Measurements from ENCODE around the gene GGN.

DNA sequence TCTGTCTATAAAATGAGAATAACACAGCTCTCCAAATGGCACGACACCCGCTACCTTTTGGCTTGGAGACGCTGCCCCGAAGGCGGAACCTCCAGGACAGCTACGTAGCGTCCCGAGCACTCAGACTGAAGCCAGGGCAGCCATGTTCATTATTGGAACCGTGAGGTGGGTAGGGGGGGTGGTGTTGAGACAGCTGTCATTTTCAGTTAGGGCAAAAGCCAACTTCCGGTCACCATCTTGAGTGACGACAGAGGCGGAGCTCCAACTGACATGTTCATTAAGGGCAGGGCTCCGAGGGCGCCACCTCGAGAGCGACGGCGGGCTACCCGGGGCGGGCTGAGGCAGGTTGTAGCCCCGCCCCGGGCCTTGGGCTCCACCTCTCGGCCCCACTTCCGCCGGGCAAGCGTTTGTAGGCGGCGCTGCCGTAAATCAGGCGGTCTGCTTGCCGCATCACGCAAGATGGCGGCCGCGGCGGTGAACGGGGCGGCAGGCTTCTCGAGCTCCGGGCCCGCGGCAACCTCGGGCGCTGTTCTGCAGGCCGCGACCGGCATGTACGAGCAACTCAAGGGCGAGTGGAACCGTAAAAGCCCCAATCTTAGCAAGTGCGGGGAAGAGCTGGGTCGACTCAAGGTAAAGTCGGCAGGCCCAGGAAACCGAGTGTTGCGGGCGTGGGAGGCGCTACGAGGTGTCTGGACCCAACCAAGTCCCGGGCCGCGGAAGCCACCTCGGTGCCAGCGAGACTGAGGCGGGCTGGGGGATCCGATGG, 13.3 kb downstream of the GGN start, which contains the start of gene PSMD8:
- TF ChIP-seq, protein P1, sequence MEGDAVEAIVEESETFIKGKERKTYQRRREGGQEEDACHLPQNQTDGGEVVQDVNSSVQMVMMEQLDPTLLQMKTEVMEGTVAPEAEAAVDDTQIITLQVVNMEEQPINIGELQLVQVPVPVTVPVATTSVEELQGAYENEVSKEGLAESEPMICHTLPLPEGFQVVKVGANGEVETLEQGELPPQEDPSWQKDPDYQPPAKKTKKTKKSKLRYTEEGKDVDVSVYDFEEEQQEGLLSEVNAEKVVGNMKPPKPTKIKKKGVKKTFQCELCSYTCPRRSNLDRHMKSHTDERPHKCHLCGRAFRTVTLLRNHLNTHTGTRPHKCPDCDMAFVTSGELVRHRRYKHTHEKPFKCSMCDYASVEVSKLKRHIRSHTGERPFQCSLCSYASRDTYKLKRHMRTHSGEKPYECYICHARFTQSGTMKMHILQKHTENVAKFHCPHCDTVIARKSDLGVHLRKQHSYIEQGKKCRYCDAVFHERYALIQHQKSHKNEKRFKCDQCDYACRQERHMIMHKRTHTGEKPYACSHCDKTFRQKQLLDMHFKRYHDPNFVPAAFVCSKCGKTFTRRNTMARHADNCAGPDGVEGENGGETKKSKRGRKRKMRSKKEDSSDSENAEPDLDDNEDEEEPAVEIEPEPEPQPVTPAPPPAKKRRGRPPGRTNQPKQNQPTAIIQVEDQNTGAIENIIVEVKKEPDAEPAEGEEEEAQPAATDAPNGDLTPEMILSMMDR (IDR thresholded peaks at IDR 0.05) = no peak
- peak; percentile 52 for TF ChIP-seq POLR2A (IDR thresholded peaks at IDR 0.05)

Data from testis (tissue), 2 donors.